ENCODE measurements around the gene ULBP3. TPM values are rescaled to one million over a fixed set of nuclear protein-coding genes. Genes with fewer than 3 reads are reported as not detected.

Gene ULBP3
- 3.8 TPM for total RNA-seq

DNA sequence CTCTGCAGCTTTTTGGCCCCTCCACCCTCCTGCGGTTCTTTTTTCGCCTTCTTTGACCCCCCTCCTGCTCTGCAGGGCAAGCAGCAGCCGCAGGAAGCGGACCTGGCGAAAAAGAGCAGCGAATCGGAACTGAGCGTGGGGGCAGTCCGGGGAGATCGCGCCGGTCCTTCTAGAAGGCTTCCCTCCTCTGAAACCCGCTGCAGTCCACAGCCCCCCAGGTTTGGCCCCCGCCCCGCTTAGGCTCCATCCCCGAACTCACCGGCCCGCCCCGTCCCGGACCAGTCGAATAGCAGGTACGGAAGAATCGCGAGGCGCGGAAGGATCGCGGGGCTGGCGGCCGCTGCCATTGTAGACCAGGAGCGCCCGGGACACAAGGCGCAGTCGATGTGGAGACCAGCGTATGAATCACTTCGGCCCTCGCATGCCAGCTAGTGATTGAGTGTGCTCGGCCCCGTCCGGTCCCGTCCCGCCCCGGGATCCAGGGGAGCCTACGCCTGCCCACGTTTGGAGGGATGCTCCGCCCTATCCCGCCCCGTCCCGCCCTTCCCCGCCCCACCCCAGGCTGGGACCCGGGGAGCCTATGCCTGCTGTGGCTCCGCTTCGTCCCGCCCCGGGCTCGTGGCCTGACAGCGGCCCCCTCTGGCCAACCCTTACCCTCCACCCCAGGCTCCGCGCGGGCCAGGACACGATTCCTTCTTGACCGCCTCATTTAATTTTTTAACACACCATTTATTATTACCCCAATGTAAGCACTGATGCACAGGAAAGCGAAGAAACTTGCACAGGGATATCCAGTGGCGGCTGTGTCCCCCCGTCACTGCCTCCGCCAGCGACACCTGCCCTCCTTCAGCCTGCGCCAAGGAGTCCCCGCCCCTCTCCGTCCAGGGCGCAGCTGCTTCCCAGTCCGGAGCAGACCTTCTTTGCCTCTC, at the start of gene ULBP3:
ULBP3 (minus strand) TSS at position 402 of the 929 bp plus-strand sequence; CDS start at position 347, 55 bp downstream.
- peak; percentile 90 for ATAC-seq

DNA sequence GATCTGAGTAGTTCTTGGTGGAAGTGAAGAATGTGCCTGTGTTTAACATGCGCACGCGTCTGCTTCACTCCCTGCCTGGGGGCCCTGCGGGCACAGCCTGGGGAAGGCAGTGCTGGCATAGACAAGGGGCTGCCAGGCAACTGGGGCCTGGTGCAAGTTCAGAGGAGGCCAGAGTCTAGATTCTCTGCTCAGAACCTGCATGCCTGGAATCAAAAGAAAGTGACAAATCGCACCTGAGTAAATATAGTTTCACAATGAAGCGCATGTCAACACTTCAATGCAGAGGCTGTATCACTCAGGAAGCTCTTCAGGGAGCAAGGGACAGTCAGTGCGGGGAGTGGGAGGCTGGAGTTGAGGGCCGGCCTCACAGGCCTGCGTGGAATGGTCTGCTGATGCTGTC, 49.7 kb upstream of the ULBP3 start:
- ATAC-seq = peak; percentile 45

DNA sequence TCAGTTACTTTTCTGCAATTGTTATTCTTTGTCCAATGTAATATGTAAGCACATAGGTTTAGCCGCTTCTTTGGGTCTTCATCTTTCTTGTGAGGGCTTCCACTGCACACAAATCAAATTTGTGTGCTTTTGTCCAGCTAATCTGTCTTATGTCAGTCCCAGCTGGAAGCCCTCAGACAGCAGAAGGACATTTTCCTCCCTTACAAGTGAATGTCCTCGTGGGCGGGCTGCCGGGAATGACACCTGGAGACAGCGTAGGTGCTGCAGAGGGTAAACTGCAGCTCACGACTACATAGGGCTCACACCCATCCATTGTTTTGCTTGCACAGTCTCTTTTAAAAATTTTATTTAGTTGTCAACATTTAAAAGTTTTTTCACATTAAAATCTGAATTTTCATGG, 49.3 kb upstream of the ULBP3 start:
- no peak for ATAC-seq

DNA sequence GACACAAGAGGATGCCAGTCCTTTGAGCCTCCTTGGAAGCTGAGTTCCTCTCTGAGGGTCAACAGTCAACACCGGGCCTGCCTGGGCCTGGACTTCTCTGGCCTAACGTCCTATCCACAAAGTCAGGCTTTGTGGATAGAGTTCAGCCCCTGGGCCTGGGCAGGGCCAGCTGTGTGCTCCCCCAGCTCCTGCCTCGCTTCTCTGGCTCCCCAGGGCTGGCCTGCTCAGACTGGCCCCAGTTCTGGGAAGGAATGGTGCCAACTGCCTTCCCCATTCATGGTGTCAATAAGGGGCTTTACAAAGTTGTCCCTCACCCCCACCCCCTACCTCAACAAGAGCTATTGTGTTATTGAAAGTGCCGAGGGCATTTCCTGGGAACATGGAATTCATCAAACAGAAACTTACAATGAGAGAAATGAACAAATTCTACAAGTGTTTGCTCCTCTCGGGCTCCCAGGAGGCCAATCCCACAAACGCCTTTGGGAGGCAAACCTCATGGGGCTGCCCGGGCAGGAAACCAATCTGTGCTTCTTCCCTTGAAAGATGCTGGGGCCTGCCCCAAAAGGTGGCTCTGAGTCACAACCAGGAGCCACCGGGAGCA, 47.4 kb upstream of the ULBP3 start:
- peak; percentile 78 for ATAC-seq

DNA sequence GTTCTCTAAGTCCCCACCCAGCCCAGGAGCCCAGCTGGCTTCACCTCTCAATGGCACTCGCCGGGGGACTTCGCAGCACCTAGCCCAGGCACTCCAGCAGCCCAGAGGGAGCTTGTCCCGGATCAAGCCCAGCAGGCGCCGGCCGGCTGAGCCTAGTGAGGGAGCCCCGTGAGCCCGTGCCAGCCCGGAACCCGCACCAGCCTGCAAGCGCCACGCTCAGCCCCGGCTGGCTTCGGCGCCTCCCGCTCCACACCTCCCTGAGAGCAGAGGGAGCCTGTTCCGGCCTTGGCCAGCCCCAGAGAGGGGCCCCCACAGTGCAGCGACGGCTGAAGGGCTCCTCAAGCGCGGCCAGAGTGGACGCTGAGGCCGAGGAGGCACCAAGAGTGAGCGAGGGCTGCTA, 46.8 kb upstream of the ULBP3 start:
- ATAC-seq = peak; percentile 71

DNA sequence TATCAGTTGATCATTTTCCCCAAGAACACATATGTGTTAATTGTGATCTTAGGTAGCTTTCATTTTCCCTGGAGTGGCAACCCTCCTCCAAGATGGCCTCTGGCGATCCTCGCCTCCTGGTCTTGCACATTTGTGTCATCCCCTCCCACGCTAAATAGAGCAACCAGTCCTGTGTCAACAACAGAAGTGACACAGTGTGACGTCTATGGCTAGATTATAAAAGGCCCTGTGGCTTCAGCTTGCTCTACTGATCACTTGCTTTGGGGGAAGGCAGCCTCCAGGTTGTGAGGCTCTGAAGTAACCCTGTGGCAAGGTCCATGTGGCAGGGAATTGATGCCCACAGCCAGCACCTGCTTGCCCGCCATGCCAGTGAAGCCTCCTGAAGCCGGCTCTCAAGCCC, 43.3 kb upstream of the ULBP3 start:
- ATAC-seq = no peak

DNA sequence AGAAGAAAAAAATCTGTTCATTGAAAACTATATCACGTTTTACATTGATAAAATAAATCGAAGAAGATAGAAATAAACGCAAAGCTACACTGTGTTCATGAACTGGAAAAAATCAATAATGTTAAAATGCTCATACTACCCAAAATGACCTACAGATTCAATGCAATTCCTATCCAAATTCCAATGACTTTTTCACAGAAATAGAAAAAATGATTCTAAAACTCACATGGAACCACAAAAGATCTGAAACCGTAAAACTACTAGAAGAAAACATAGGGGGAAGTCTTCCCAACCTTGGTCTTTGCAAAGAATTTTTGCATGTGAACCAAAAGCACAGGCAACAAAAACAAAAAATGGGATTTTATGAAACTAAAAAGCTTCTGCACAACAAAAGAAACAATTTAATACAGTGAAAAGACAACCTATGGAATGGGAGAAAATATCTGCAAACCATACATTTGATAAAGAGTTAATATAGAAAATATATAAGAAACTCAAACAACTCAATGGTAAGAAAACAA, 33.9 kb upstream of the ULBP3 start:
- no peak for ATAC-seq

DNA sequence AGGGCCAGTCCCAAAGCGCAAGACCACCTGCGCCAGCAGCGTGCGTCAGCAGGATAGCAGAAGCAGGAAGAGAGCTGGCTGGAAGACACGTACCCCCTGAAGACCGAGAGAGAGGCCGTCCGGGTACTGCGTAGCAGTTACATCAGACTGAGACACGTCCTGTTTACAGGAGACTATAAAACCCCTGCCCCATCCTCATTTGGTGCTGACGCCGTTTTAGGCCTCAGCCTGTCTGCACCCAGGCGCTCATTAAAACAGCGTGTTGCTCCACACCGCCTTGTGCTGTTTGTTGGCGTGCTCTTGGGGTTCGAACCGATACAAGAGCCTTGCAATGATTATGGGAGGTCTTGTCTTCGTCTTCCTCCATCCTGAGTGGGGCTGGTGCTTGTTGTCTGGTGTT, 31.8 kb upstream of the ULBP3 start:
- ATAC-seq = no peak

DNA sequence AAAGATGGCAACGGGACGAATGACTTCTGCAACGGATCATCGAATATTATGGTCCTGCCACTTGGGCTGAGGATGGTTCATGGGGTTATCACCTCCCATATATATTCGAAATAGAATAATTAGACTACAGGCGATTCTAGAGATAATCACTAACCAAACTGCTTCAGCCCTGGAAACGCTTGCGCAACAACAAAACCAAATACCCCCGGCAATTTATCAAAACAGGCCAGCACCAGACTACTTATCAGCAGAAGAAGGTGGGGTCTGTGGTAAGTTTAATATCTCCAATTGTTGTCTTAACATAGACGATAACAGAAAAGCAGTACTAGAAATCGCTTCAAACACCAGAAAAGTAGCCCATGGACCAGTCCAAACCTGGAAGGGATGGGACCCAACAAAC, 31.0 kb upstream of the ULBP3 start:
- no peak for ATAC-seq

DNA sequence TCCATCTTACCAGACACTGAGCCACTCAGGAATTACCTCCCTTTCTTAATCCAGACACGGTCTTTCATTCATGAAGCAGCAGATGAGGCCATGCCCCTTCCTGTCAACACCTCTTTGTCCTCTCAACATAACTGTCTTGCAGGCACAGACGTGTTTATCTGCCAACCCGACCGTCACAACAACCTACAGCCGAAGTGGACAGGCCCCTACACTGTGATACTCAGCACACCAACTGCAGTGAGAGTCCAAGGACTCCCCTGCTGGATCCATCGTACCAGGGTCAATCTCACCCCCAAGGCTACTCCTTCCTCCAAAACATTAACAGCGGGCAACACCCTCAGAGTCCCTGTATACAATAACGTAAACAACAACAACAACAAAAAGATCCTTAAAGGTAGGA, 30.6 kb upstream of the ULBP3 start:
- no peak for ATAC-seq

DNA sequence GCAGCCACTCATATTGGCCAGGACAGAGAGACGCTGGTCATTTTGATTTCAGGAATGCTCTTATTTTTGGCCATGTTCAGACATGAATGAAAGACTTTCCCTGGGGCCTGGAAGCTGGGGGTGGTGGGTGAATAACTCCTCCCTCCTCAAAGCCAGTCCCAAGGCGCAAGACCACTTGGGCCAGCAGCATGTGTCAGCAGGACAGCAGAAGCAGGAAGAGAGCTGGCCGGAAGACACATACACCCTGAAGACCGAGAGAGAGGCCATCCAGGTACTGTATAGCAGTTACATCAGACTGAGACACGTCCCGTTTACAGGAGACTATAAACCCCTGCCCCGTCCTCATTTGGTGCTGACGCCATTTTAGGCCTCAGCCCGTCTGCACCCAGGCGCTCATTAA, 29.2 kb upstream of the ULBP3 start:
- no peak for ATAC-seq

DNA sequence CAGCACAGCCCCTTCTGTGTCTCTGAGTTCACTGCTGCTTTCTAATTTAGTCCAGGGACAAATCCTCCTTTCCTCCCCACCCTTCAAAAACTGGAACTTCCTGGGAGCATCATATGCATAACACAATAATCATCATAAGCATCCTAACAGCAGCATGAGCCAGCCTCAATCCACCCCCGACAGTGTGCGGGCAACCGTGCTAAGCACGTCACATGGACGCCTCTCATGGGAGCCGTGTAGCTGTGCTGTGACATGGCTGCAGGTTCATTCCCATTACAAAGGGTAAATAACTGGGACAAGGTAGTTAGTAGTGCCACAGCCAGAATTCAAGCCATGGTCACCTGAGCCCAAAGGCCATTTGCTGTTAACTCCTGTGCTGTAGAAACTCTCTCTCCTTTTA, 24.5 kb upstream of the ULBP3 start:
- no peak for ATAC-seq

DNA sequence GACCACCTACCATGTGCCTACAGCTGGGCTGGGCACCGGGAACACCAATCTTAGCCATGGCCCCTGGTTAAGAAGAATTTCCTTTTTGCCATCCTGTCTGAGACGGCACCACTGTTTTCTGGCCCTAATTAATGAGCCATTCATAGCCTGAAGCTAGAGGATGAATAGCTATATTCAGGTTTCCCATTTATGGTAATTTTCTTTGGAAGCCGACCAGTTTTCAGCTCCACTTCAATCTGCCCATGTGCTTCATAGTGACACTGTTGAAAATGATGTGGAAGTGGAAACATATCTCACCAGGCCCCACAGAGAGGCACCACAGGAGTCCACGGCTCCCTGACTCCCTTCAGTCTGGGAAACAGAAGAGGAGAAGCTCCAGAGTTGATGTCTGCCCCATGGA, 22.6 kb upstream of the ULBP3 start:
- no peak for ATAC-seq

DNA sequence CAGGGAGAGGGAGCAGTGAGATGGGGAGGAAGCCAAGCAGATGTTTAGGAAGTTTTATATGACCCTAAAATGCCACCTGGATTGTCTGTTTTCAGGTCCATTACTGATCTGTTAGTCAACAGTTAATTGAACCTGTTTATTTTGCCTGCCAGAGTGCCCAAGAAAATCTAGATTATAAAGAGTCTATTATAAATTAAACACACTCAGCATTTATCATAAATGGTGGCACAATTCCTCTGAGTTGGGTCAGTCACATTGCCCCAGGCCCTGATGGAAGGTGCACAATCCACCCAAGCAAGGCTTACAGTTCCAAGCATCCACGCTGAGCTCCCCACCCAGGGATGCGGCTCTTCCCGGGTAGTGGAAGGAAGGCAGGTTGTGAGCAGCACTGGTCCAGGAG, 21.4 kb upstream of the ULBP3 start:
- ATAC-seq = no peak

DNA sequence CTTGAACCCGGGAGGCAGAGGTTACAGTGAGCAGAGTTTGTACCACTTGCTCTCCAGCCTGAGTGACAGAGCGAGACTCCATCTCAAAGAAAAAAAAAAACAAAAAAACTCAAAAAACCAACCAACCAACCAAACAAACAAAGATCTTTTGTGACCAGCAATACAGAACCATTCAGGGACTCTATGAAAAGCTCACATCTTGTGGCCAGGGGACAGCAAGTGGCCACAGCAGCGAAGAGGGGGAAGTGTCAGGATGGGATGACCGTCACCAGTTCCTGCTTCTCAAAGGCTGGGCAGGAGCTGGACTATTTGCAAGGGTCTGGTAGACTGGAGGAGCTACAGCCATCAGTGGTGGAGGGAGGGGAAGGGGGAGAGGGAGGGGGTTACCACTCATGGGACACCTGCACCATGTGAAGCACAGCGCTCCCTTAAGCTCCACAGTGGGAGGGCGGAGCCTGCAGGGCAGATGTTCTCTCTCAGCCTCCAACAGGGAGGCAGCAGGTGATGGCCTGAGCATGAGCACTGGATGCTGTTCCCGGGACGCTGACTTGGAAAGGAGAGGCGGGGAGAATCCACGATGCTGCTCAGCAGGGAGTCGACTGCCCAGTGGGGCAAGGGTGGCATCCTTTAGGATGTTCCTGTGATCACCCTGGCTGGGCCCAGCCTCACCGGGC, 19.7 kb upstream of the ULBP3 start:
- ATAC-seq = no peak

DNA sequence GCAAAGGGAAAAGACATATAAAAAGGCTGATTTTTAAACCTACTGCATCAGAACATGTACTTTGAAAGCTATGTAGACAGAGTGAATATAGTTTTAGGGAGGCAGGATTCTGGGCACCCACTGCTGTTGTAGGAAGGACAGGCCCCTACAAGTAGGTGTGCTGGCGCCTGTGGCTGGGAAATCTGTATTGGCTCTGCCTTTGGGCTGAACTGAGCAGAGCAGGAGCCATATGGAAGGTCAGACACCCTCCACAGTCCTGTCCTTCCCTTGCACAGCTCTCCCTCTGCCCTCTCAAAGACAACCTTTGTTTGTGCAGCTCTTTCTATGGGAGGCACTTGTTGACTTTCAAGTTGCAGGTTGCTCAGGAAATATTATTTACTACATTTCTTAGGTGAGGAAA, 18.4 kb upstream of the ULBP3 start:
- peak; percentile 31 for ATAC-seq

DNA sequence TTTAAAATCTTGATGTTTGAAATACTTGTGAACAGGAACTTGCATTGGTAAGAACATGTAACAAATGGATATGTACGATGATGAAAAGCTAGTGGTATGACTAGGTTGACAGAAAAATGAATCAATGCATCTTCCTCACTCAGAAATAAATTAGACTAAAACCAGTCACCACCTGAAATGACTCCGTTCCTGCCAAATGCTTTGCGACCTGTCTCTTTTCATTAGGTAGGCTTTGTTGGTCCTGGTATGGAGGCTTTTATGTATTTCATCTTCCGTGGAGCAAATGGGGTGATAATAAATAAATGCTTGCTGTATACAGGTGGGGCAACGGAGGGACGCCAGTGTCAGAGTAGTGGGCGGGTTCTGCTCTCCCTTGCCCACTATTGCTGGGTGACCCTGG, 17.1 kb upstream of the ULBP3 start:
- ATAC-seq = no peak

DNA sequence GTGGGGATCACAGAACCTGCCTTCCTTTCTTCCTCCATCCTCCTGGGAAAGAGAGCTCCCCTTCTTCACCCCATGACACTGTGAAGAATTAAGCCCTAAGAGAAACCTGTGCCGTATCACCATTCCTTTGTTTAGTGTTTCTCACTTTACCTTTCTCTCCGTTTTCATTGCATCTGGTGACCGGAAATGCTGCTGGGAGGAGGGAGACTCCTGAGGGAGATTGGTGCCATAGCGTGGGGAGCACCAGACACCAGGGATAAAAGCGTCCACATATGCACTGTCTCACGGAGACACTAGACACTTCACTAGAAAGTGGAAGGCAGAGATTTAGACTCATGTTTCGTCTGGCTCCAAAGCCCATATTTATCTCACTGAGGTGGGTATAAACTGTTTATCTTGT, 15.5 kb upstream of the ULBP3 start:
- ATAC-seq = no peak

DNA sequence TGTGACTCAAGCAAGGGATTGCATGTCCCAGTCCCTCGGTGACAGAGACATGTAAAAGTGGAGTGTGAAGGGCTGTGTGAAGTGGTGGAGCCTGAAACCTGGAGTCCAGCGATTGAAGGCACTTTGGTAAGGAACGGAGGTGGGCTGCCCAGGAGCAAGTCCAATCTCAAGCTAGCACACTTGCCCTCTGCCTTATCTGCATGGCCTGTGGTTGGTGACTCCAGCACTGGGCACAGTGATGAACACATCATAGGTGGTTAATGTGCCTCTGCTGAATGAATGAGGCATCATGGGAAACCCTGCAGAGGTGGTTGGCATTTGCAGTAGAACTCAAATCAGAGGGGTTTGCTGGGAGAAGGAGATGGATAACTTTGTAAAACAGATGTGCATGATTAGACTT, 14.9 kb upstream of the ULBP3 start:
- no peak for ATAC-seq

DNA sequence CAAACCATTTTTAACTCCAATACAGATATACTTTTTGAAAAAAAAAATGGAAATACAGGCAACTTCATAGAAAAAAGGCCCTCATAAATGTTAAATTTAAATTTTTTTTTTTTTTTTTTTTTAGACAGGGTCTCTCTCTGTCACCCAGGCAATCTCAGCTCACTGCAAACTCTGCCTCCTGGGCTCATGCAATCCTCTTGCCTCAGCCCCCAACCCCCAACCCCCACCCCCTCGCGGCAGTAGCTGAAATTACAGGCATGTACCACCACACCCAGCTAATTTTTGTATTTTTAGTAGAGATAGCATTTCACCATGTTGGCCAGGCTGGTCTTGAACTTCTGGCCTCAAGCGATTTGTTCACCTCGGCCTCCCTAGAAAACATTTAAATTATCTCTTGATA, 12.8 kb upstream of the ULBP3 start:
- no peak for ATAC-seq

DNA sequence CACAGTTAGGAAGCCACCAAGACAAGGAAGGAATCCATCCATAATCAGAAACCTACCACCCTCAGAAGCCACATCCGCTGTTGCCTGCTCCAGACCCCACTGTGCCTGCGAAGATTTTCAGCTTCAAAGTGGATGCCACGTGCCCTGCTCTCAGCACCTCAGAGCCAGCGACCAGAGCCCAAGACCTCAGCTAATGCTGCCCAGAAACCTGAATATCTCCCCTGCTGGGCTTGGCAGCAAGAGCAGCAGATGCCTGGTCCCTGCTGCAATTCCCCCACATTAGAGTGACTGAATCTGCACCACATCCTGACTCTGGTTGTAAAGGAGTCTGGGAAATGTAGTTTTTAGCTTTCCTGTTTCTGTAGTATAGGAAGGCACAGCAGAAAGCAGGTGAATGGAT, 10.7 kb upstream of the ULBP3 start:
- ATAC-seq = peak; percentile 11

DNA sequence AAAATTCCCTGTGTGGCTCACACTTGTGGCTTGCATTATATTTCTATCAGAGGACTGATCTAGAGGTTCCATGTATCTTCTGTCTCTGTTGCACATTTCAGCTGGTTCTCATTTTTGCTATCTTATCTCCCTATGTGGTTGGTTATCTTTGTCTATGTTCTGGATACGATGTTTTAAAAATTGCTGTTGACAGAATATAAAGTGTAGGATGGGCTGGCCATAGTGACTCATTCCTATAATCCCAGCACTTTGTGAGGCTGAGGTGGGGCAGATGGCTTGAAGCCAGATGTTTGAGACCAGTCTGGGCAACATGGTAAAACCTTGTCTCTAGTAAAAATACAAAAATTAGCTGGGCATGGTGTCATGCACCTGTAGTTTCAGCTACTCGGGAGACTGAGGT, 9.9 kb upstream of the ULBP3 start:
- ATAC-seq = peak; percentile 73

DNA sequence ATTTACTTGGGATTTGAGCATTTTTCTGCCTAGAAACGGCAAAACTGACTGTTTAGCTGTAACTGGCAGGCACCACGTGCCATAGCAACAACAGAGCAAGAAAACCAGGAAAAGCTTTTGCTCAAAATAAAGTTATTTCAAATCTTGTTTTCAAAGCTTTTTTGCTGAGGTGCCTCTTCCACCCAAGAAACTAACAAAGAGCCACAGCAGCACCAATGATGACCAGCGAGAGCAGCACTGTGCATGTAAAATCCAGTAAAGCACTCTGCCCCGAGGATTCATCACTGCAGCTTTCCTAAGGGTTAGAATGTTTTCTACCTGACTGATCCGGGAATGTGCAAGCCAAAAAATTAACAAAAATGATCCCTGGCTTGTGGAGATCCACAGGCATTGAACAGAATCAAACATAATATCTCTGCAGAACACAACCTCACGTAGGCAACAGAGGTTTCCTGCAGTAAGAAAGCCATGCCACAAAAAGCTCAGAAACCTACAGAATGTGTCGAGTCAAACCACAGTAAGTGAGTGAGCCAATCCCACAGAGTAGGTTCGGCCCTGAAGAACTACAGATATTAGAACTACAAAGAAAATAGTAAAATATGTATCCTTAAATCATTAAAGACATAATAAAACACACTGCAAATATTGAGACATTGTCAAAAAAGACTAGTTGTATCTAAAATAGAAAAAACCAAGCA, 7.4 kb upstream of the ULBP3 start:
- no peak for ATAC-seq

All from esophagus mucosa (tissue), 1 donor.